Fibroblast of lung (primary cell): Measurements from ENCODE around the gene TNFSF13. TPM values are rescaled to one million over a fixed set of nuclear protein-coding genes. Genes with fewer than 3 reads are reported as not detected.

Experiments
- DNase-seq, 2 donors: peaks; one replicate each; pipeline versions ENCODE4 v3.0.0 to v3.0.0-alpha.2; 2010; ENCODE audit warnings: low read depth in 2 of 2
- H2AFZ ChIP-seq: 2 replicates; pipeline ENCODE4 v1.5.1; 2012; ENCODE audit warnings: low read length, control low read depth, inconsistent platforms
- H3K27ac ChIP-seq: 2 replicates; pipeline ENCODE4 v1.5.1; 2011; ENCODE audit warnings: low read length, control low read depth; ENCODE audit not compliant: insufficient read depth
- H3K27me3 ChIP-seq: 2 replicates; pipeline ENCODE4 v1.5.1; 2011; ENCODE audit warnings: mild to moderate bottlenecking, low read length; ENCODE audit not compliant: control insufficient read depth, insufficient read depth
- H3K36me3 ChIP-seq: 2 replicates; pipeline ENCODE4 v1.5.1; 2011; ENCODE audit warnings: low read length; ENCODE audit not compliant: control insufficient read depth, insufficient read depth
- H3K4me1 ChIP-seq: 2 replicates; pipeline ENCODE4 v1.5.1; 2011; ENCODE audit warnings: low read length; ENCODE audit not compliant: control insufficient read depth, insufficient read depth; ENCODE audit errors: extremely low read depth
- H3K4me2 ChIP-seq: 2 replicates; pipeline ENCODE4 v1.5.1; 2011; ENCODE audit warnings: low read length, control low read depth; ENCODE audit not compliant: insufficient read depth; ENCODE audit errors: extremely low read depth
- H3K4me3 ChIP-seq, 4 experiments: fragments of 200-600 bp in 1 of 4; sonication (generic) in 1 of 4; replicated peaks in 1 of 4; 2 replicates each; pipeline ENCODE4 v1.5.1; 2011 to 2016; ENCODE audit warnings: low read length in 4 of 4, low read depth in 3 of 4, mild to moderate bottlenecking in 3 of 4, control low read depth in 2 of 4, inconsistent platforms in 1 of 4, mixed read lengths in 1 of 4; ENCODE audit not compliant: insufficient read depth in 1 of 4; ENCODE audit errors: control extremely low read depth in 1 of 4
- H3K79me2 ChIP-seq: 2 replicates; pipeline ENCODE4 v1.5.1; 2012; ENCODE audit warnings: mild to moderate bottlenecking, low read length, inconsistent platforms; ENCODE audit not compliant: control insufficient read depth, insufficient read depth
- H3K9ac ChIP-seq: 2 replicates; pipeline ENCODE4 v1.5.1; 2011; ENCODE audit warnings: mild to moderate bottlenecking, low read length, control low read depth; ENCODE audit not compliant: insufficient read depth
- H3K9me3 ChIP-seq: 2 replicates; pipeline ENCODE4 v1.5.1; 2012; ENCODE audit warnings: low read depth, low read length; ENCODE audit not compliant: control insufficient read depth, insufficient read depth
- H4K20me1 ChIP-seq: 2 replicates; pipeline ENCODE4 v1.5.1; 2011; ENCODE audit warnings: low read length; ENCODE audit not compliant: control insufficient read depth, insufficient read depth; ENCODE audit errors: extremely low read depth
- EZH2 ChIP-seq: IDR thresholded peaks from 2 replicates; pipeline ENCODE4 v1.5.1; 2012; ENCODE audit warnings: low read length, control low read depth, mild to moderate bottlenecking; ENCODE audit errors: missing control alignments
- polyA plus RNA-seq, 2 donors: library from polyadenylated mRNA; depleted of rRNA in 1 of 2; stranded (reverse) in 1 of 2; unstranded in 1 of 2; fragments of >200 nt; gene quantifications; 2 replicates each; pipeline ENCODE4 v1.2.1, GENCODE V29; 2011 to 2012; ENCODE audit warnings: missing spikeins in 1 of 2
- total RNA-seq: library from RNA; depleted of rRNA; stranded (reverse); fragments of >200 nt; gene quantifications from 2 replicates; pipeline ENCODE4 v1.2.1, GENCODE V29; 2014
- TF ChIP-seq, protein P1 (sequence below), 2 donors: IDR thresholded peaks in 1 of 2; conservative IDR thresholded peaks in 1 of 2; 1 replicate in 1 of 2; 2 replicates in 1 of 2; pipeline ENCODE4 v1.5.1; 2011 to 2012; ENCODE audit warnings: low read length in 2 of 2, control low read depth in 1 of 2, inconsistent platforms in 1 of 2, low read depth in 1 of 2, mild to moderate bottlenecking in 1 of 2

The TNFSF13 gene
- total and polyA plus RNA-seq, 2 donors (not counting 1 experiment from before 2014, with no cell fraction given): 2.0 to 2.5 TPM

DNA sequence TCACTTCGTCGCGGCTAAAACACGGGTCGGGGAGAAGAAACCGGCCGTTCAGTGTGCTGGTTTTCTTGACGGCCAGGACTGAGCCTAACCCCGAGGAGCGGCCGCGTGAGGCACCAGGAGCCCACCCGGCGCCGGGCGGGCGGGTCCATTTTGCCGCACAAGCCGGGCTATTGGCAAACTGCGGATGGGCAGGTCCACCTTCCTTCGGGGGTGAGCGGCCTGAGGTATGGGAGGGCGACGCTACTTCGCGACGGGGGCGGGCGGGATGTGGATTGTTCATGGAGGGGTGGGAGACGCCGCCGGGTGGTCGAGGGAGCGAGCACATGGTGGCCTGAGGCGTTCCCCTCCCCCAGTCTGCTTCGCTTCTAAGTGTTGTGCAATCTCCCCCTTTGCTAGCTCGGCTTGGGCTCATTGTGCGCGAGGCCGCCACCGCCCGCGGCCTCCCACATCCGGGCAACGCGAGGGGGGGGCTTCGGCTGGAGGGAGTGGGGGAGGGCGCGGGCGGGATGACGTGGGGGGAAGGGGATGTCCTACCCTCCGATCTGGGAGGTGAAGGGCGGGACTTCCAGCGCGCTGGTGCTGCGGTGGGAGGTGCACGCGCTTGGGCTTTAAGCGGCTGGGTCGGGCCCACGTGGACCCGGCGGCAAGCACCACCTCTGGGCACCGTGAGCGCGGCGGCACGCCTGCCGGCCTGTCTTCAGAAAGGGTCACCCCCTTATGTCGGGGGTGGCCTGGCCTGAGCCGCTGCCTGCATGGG, 15.0 kb downstream of the TNFSF13 start:
- Histone ChIP-seq H3K27me3 (no peaks in the 10 kb centered on the region), H2AFZ (no peak overlapping the region), H3K4me2 (peak overlapping the region; percentile 100), H3K9ac (peak overlapping the region; percentile 100), H4K20me1 (peaks cover 14% of the 10 kb centered on the region), H3K79me2 (peaks cover 57% of the 10 kb centered on the region), H3K36me3 (peaks cover 45% of the 10 kb centered on the region), H3K9me3 (no peaks in the 10 kb centered on the region), H3K4me1 (peaks cover 25% of the 10 kb centered on the region), H3K4me3 (peak overlapping the region; percentile 96 to 99 (median 98)), H3K27ac (peak overlapping the region; percentile 98)
- DNase-seq: peak; percentile 88 to 96
- TF ChIP-seq, protein P1, sequence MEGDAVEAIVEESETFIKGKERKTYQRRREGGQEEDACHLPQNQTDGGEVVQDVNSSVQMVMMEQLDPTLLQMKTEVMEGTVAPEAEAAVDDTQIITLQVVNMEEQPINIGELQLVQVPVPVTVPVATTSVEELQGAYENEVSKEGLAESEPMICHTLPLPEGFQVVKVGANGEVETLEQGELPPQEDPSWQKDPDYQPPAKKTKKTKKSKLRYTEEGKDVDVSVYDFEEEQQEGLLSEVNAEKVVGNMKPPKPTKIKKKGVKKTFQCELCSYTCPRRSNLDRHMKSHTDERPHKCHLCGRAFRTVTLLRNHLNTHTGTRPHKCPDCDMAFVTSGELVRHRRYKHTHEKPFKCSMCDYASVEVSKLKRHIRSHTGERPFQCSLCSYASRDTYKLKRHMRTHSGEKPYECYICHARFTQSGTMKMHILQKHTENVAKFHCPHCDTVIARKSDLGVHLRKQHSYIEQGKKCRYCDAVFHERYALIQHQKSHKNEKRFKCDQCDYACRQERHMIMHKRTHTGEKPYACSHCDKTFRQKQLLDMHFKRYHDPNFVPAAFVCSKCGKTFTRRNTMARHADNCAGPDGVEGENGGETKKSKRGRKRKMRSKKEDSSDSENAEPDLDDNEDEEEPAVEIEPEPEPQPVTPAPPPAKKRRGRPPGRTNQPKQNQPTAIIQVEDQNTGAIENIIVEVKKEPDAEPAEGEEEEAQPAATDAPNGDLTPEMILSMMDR (conservative IDR thresholded peaks at IDR 0.05 in 1 of 2, IDR thresholded peaks at IDR 0.05 in 1 of 2; ENCODE audit: low read depth in 1 of 2, low read length in 2 of 2): no peak
- no peak for TF ChIP-seq EZH2

DNA sequence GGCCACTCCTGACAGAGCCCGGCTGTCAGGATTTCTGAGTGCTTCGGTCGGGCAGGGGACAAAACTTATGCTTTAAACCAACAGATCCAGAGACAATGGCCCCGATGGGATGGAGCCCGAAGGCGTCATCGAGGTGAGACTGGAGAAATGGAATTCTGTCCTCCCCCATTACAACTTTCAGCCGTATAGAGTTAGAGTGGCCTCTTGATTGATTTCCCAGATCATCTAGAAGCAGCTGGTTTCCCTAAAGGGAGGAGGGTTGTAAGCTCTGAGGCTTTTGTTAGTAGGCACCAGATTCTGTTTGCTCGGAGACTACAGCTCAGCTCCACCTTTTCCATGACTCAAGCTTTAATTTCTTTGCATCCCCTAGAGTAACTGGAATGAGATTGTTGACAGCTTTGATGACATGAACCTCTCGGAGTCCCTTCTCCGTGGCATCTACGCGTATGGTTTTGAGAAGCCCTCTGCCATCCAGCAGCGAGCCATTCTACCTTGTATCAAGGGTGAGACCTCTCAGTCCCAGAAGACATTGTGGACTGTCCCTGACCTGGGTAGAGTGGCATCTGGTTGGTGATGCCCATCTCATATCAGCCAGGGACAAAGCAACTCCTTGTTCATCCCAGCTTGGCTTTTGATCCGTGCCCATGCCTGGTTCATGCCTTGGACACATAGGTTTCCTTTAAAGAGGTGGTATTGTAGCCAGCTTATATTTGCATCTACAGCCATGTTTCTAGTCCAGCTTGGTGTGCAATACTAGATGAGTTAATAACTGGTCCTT, 15.8 kb downstream of the TNFSF13 start:
- Histone ChIP-seq H3K4me1 (peaks cover 29% of the 10 kb centered on the region), H2AFZ (no peak overlapping the region), H3K9me3 (no peaks in the 10 kb centered on the region), H3K4me2 (peak overlapping the region; percentile 100), H4K20me1 (peaks cover 14% of the 10 kb centered on the region), H3K27ac (peak overlapping the region; percentile 98), H3K27me3 (no peaks in the 10 kb centered on the region), H3K36me3 (peaks cover 47% of the 10 kb centered on the region), H3K4me3 (peak overlapping the region; percentile 96 to 99 (median 98)), H3K9ac (peak overlapping the region; percentile 100), H3K79me2 (peaks cover 57% of the 10 kb centered on the region)
- DNase-seq: peak in 1 of 2 donors; percentile 39
- TF ChIP-seq, protein P1 (conservative IDR thresholded peaks at IDR 0.05 in 1 of 2, IDR thresholded peaks at IDR 0.05 in 1 of 2; ENCODE audit: low read depth in 1 of 2, low read length in 2 of 2): no peak
- no peak for TF ChIP-seq EZH2

DNA sequence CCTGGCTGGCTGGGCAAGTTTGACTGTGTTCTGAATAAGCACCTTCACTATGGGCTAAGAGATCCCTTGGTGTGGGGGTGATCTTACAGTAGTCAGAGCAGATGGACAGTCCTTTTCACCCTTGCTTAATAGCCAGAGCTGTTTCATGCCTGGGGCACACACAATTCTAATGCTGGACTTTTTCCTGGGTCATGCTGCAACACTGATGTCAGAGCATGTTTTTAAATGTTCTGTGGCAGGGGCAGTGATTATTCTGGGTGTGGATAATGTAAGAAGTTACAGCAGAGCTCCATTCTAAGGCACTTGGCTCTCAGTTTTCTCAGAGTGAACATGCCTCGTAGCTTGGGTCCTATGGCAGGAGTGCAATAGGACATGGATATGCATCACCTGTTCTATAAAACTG, 16.9 kb downstream of the TNFSF13 start:
- Histone ChIP-seq H3K79me2 (peaks cover 65% of the 10 kb centered on the region), H4K20me1 (peaks cover 14% of the 10 kb centered on the region), H3K9me3 (no peaks in the 10 kb centered on the region), H3K27ac (peak overlapping the region; percentile 98), H3K27me3 (no peaks in the 10 kb centered on the region), H2AFZ (no peak overlapping the region), H3K4me3 (peak overlapping the region; percentile 96 to 99 (median 98)), H3K9ac (peak overlapping the region; percentile 18), H3K36me3 (peaks cover 51% of the 10 kb centered on the region), H3K4me1 (peaks cover 37% of the 10 kb centered on the region), H3K4me2 (peak overlapping the region; percentile 100)
- TF ChIP-seq EZH2: no peak
- TF ChIP-seq, protein P1 (conservative IDR thresholded peaks at IDR 0.05 in 1 of 2, IDR thresholded peaks at IDR 0.05 in 1 of 2; ENCODE audit: low read depth in 1 of 2, low read length in 2 of 2): no peak
- DNase-seq: no peak
